GM18511 (cell line): ENCODE results near the gene KIAA1191.
"Not testable (repeated sequence)": the region's sequence is repeated elsewhere in the genome, so short reads cannot be mapped to it uniquely, and the experiment has no call there.

Experiments
- ATAC-seq: cut with Tn5 transposase; IDR thresholded peaks from one replicate; pipeline ENCODE4 v1.9.1; 2021; ENCODE audit warnings: mild to moderate bottlenecking, moderate library complexity; ENCODE audit not compliant: unreplicated experiment

Gene KIAA1191

DNA sequence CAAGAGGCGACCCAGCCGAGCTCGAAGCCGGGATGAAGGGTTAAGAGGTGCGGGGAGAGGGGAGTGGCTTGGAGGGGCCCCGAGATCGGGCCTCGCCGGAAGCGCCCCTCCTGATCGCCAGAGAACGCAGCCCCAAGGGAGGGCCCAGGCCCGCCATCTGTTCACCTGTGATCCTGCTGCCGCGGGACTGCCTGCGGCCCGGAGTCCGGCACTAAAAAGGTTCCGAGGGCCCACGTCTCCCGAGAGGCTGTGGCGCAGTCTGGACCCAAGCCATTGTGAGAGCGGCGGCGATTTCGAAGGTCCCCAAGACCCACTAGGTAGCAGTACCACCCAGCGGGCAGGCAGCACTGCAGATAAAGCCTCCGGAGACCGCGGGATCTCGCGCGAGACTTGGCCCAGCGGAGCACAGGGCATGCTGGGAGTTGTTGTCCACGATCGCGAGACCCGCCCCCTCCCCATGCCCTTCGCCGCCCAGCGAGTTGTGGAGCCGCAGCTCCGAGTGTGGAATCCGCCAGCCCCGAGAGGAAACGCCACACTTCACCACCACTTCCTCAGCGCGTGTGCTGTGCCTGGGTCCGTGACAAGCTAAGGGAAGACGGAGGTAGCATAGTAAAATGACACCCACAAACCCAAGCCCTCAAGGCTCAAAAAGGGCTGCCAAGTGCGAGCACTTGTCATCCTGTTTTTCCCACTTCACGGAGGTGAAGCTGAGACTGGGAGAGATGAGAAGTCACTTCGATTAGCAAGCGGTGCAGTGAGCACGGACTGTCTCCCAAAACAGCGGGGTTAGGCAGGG lies at the start of gene KIAA1191:
TSS of gene KIAA1191 (minus strand) at position 328 of the 796 bp plus-strand sequence. CDS start 2,256 bp downstream, outside the sequence.
- peak; percentile 87 for ATAC-seq

- no peak for ATAC-seq
Observed at GRCh38 chr5:176410486-176411180, 49.1 kb upstream of the KIAA1191 start.

DNA sequence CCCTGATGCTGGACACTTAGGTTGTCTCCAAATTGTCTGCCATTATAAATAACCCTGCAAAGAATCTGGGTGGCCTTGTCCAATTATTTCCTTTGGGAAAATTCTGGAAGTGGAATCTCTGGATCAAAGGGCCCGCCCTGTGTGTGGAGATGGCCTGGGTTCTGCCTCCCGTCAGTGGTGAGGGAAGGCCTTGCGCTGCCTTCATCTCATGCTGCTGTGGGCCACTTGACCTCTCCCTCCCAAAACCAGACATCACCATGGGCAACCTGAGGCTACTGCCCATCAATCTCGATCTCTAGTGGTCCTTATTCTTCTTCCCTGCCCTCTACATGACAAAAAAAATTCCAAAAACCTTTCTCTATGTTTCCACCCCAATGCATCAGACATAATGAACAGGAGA lies 48.2 kb upstream of the KIAA1191 start:
- no peak for ATAC-seq

GRCh38 chr5:176408590-176408989 lies 47.0 kb upstream of the KIAA1191 start:
- ATAC-seq, result no peak

GRCh38 chr5:176408252-176408573 lies 46.6 kb upstream of the KIAA1191 start:
- ATAC-seq, result not testable (repeated sequence)

- ATAC-seq, result no peak
Observed at GRCh38 chr5:176407456-176408251, 46.1 kb upstream of the KIAA1191 start.

DNA sequence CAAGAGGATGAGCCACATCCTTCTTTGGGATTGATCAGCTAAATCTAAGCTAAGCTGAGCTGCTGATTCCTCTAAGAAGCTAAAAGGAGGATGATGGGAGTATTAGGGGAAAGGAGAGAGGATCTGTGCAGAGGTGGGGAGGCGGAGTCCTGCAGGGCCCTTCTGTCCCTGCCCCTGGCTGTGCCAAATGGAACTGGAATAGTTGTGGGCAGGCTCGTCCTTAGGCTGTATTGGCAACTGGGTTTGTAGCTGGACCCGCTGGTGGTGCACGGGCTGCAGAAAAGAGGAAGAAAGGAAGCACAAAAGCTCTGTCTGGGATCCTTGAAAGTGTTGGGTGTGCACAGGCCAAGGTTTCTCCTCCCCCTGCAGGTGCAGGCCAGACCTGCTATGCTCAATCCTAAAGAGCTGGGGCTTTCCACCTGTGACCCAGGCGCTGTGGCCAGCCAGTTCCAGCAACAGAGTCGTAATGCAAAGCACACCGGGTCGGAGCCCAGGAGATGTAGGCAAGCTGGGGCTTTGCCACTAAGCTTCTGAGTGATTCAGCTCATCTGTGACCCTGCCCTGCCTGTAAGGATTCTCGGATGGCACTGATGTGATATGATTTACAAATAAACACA lies 45.0 kb upstream of the KIAA1191 start:
- no peak for ATAC-seq

DNA sequence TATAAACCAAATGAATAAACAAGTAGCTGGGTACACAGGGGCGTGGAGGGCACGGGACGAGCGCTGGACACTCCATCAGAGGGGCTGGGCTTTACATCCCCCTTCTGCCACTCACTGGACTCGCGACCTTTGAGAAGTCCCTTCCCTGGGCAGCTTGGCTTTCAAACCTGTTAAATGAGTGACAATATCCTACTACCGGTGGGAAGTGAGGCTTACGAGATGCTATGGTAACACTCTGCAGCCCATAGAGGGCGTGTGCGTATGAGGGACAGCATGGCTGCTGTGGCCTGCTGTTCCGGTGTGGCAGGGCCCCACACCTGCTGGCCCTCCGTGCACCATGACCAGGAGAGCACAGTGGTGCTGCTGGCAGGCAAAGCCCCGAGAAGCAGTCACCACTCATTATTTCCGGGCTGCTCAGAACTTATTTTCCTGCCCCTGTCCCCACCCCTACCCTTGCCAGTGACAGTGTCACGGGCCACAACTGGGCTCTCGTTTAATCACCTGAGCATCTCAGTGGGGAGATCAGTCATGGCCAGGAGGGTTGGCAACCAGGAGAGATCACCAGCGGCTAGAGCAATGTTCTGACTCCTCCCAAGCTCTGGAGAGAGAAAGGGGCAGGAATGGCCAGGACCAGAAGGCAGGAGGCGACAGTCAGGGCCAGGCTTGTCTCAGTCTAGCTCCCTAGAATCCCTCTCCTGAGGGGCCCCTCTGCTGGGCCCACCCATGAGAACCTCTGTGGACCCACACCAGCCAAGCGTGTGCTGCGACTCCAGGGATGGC lies 44.3 kb upstream of the KIAA1191 start:
- ATAC-seq, result no peak

- ATAC-seq, result no peak
Observed at GRCh38 chr5:176401281-176402205, 40.0 kb upstream of the KIAA1191 start.

DNA sequence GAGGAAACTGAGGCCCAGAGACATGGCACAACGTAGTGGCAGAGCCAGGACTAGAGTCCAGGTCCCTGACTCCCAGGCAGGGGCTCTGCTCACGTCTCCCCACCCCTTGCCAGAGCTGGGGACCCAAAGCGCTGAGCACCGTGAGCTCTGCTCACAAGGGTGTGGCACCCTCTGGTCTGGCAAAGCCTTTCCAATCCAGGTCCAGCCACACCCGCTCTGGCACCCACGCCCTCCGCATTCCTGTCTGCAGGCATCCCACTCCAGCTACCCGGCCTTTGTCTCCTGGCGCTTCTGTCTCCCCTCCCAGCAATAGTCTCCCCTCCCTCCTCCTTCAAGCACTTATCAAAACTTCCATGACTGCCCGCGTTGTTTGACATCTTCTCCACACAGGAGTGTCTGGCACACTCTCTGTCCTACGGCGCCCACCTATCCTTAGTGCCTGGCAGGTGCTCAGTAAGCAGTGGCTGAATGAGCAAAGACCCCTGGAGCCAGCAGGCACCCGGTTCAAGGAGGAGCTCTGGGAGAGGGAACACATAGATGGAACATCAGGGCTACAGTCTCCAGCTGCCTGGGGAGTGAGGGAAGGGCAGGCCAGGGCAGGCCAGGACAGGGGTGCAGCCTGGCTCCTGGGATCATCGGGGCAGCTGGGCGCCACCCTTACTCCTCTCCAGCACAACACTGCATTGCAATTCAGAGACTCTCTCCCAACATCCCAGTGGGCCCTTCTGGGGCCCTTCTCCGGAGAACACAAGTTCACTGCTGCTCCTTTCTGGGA lies 39.0 kb upstream of the KIAA1191 start:
- ATAC-seq, result no peak

- ATAC-seq, result no peak
Observed at GRCh38 chr5:176397736-176398420, 36.3 kb upstream of the KIAA1191 start.

DNA sequence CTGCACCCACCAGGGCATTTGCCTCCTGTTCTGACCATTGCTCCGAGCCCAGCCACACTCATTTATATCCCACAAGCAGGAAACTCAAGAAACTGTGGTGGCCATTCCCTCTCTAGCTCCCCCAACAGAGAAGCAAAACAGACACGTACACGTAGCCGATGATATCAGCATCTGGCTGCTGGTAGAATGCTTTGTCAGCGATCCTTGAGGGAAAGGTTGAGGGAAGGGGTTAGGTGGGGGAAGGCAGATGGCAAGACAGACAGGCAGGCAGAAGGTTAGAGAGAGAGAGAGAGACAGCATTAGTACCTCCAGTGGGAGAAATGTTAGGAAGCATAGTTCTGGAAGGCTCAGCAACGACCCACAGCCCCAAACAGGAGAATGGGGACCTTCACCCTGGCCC lies 34.8 kb upstream of the KIAA1191 start:
- ATAC-seq, result no peak

GRCh38 chr5:176394881-176395675 lies 33.5 kb upstream of the KIAA1191 start:
- no peak for ATAC-seq

DNA sequence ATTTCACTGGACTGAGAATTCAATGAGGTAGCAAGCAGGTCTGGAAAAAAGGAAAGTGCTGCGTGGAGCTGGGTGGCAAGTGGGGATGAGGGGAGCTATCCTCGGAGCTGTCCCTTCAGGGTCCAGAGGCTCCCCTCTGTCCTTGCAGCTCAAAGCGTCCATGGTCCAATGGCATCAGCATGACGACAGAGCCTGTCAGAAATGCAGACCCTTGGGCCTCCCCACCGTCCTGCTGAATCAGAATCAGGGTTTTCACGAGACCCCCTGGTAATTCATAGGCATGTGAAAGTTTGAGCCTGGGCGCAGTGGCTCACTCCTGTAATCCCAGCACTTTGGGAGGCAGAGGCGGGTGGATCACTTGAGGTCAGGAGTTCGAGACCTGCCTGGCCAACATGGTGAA lies 32.5 kb upstream of the KIAA1191 start:
- ATAC-seq, result no peak

DNA sequence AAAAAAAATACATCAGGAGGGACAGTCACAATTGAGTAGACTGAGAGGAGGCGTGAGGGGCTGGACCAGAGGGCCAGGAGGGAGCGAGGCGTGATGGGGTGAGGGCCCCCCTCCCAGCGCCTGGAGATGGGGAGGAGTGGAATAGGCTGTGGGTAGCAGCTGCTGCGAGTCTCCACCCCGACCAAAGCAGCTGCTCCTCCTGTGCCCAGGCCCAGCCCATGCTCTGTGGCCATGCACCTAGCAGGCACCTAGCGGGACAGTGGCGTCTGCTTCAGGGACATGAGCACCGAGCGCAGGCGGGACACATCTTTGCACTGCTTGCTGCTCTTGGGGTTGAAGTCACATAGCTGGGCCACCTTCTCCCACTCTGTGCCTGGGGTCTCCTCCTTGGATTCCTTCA lies 31.0 kb upstream of the KIAA1191 start:
- no peak for ATAC-seq

- ATAC-seq, result no peak
Observed at GRCh38 chr5:176391999-176392398, 30.4 kb upstream of the KIAA1191 start.

DNA sequence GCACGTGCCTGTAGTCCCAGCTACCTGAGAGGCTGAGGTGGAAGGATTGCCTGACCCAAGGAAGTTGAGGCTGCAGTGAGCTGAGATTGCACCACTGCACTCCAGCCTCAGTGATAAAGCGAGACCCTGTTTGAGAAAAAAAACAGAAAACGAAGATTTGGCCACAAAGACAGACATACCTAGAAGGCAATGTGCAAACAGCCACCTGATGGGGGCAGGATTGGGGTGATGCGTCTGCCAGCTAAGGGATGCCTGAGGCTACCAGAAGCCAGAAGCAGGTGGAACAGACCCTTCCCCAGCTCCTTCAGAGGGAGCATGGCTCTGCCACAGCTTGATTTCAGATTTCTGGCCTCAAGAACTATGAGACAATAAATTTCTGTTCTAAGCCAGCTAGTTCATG lies 29.9 kb upstream of the KIAA1191 start:
- no peak for ATAC-seq
